ENCODE data around the gene MMP10. TPM values are rescaled to one million over a fixed set of nuclear protein-coding genes. Genes with fewer than 3 reads are reported as not detected.

The MMP10 gene
- total and polyA plus RNA-seq, 4 donors = not detected

Other genes starting within 250 kb of the MMP10 start
- 1 to 10 TPM in 1 of 2 donors, not detected in 1; 1.4 TPM for gene MMP7, start 249.9 kb downstream of the MMP10 start, total RNA-seq
- gene MMP7, start 249.9 kb downstream of the MMP10 start, polyA plus RNA-seq = 1 to 10 TPM in 1 of 2 donors, under 1 TPM in 1; 0.99 to 1.8 TPM
- gene MMP20, start 155.3 kb downstream of the MMP10 start, total RNA-seq = not detected
- not detected for gene MMP20, start 155.3 kb downstream of the MMP10 start, polyA plus RNA-seq
- not detected for gene MMP27, start 74.9 kb downstream of the MMP10 start, total RNA-seq
- gene MMP27, start 74.9 kb downstream of the MMP10 start, polyA plus RNA-seq = not detected
- gene MMP8, start 55.7 kb downstream of the MMP10 start, total RNA-seq = 1 to 10 TPM in 1 of 2 donors, under 1 TPM in 1; 0.17 to 3.5 TPM
- under 1 TPM; 0.15 to 0.55 TPM for gene MMP8, start 55.7 kb downstream of the MMP10 start, polyA plus RNA-seq
- gene MMP1, start 17.5 kb upstream of the MMP10 start, total RNA-seq = under 1 TPM in 1 of 2 donors, not detected in 1; 0.09 TPM
- under 1 TPM in 1 of 2 donors, not detected in 1; 0.06 TPM for gene MMP1, start 17.5 kb upstream of the MMP10 start, polyA plus RNA-seq
- not detected for gene MMP3, start 63.0 kb upstream of the MMP10 start, total RNA-seq
- gene MMP3, start 63.0 kb upstream of the MMP10 start, polyA plus RNA-seq = not detected
- gene MMP12, start 94.4 kb upstream of the MMP10 start, total RNA-seq = not detected
- not detected for gene MMP12, start 94.4 kb upstream of the MMP10 start, polyA plus RNA-seq
- gene MMP13, start 175.1 kb upstream of the MMP10 start, total RNA-seq = not detected
- not detected for gene MMP13, start 175.1 kb upstream of the MMP10 start, polyA plus RNA-seq

Measured in liver (tissue), 4 donors.